HG03045 (cell line): ENCODE measurements around the gene HOXB3.

Experiments
- ATAC-seq: cut with Tn5 transposase; IDR thresholded peaks from one replicate; pipeline ENCODE4 v1.9.1; 2021; ENCODE audit warnings: mild to moderate bottlenecking, moderate library complexity; ENCODE audit not compliant: unreplicated experiment

HOXB3 gene

GRCh38 chr17:48600244-48601098 is 10.4 kb upstream of the HOXB3 start:
- no peak for ATAC-seq

DNA sequence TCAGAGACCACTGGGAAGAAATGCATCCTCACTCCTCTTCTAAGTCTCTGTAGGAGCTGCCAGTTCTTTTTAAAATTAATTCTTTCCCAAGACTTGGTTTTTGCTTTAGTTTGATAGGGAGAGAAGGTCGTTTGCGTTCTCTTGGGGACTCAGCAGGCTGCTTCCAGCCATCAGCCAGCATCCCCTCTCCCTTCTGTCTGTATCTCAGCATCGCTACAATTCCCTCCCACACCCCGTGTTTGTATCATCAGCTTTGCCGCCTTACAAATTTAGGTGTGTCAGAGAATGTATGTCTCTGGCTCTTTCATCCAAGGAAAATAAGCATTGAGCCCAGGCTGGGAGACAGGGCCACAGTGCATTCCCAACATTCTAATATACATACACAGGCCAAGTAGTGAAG is 9.3 kb upstream of the HOXB3 start:
- no peak for ATAC-seq

- ATAC-seq = no peak
Observed at GRCh38 chr17:48598736-48599135, 8.7 kb upstream of the HOXB3 start.

DNA sequence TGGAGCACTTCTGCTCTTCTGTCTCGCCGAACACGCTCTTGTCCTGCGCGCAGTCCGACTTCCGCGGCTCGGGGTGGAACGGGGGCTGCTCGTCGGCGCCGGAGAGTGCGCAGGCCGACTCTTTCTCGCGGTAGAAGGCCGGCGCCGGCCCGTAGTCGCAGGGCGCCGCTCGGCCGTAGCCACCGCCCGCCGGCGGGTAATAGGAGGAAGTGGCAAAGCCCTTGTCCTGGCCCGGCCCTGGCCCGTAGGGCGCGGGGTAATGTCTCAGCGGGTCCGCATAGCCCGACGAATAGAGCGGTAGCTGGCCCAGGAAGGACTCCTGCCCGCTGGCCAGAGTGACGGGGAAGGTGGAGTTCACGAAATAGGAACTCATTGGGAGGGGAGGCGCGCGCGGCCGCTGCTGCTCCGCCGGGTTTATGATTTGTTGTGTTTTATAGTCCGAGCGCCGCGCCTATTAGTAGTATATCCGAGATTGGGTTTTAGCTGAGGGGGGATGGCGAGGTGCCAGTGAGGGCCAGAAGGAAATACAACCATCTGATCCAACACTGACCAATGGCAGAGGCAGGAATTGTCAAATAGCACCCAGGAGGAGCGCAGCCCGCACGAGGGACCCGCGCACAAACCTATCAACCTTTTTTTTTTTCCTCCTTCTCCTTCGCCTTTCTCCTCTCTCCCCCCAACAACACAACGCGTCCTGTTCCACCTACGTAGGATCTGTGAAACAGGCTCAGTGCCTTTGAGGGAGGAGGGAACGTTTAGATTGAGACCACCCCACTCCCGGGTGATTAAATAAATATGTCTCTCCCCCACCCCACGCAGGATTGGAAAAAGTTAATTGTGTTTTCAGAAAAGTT is 8.0 kb upstream of the HOXB3 start:
- ATAC-seq = no peak

- no peak for ATAC-seq
Observed at GRCh38 chr17:48597528-48597777, 7.4 kb upstream of the HOXB3 start.

DNA sequence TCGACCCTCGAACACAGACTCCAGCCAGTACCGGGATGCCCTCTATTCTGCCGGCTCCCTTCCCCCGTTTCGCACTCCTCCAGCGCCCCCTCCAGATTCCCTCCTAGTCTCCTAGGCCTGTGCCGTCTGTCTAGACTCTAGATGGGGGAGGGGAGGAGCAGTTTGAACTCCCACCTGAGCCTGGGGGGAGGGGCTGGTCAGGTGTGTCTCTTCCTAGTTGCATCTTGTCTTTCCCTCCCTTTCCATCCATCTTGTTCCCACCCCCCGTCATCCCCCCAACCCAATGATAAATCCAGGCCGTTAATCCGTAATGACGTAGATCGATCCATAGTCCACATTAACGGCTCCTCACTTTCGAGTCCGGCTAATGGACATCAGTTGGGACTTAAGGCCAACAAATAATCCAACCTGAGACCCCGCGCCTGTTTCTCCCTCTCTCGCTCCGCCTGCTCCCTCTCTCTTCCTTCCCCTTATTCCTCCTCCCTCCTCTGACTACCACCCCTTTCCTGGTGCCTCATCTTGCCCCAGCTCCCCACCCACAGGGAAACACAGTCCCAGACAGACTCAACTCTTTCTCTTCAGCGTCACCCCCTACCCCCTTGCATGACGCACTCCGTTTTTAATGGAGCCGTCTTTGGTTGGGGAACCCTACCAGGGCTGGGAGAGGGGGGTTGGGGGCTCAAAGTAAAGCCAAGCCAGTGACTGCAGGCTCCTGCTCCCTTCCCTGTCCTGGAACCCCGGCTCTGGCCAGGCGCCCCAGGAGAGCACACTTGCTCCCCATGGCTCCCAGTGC is 6.9 kb upstream of the HOXB3 start:
- ATAC-seq = no peak

DNA sequence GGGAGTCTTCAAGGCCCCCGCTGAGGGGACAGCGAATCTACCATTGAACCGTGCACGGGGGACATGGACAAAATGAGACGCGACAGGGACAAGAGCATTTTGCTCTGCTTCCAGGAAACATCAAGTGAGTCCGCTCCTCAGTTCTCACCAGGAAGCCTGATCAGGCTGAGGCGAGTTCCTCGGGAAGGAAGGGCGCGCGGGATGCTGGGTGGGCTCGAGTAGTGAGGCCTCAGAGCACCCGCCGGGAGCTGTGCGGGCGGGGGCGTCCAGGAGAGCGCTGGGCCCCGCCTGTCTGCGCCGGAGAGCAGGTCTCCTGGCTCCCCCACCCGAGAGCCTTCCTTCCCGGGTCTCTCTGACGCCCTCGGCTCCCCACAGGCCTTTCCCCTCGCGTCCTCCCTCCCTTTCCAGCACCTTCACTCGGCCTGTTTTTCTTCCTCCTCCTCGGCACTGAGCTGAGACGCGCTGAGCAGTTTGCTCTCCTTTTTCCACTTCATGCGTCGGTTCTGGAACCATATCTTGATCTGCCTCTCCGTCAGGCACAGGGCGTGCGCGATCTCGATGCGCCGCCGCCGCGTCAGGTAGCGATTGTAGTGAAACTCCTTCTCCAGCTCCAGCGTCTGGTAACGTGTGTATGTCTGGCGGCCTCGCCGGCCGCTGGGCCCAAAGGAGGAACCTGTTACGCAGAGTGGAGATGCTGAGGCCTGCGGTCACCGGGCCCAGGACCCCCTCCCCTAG is 6.1 kb upstream of the HOXB3 start:
- no peak for ATAC-seq

DNA sequence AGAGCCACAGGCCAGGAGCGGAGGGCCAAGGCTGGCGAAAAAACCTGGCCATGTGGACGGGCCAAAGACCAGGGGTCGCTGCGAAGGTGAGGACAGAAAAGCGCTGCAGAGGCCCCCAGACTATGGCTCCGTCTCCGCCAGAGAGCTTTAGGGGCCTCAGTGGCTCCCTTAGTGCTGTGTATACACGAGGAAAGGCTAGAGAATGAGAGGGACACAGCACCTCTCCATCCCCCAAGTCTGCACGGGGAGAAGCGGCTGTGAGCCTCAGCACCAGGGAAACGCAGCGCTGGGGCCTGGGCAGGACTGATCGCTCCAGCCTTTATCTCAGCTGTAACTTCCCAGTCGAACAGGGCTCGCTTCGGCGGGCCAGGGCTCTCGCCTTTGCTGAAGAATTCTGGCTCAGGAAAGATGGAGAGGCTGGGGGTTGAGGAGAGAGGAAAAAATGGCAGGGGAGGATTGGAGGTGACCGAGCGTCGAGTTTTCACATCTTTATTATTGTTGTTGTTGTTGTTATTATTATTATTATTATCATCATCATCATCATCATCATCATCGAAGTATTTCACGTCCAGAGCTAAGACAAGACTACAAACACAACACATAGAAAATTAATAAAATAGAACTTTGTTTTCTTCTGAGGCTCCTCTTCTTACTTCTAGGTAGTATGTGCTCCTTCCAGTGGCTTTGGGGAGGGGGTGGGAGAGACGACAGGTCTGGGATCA is 5.4 kb upstream of the HOXB3 start:
- no peak for ATAC-seq

GRCh38 chr17:48594538-48595277 is 4.7 kb upstream of the HOXB3 start:
- ATAC-seq = no peak

- no peak for ATAC-seq
Observed at GRCh38 chr17:48593840-48594537, 3.9 kb upstream of the HOXB3 start.

DNA sequence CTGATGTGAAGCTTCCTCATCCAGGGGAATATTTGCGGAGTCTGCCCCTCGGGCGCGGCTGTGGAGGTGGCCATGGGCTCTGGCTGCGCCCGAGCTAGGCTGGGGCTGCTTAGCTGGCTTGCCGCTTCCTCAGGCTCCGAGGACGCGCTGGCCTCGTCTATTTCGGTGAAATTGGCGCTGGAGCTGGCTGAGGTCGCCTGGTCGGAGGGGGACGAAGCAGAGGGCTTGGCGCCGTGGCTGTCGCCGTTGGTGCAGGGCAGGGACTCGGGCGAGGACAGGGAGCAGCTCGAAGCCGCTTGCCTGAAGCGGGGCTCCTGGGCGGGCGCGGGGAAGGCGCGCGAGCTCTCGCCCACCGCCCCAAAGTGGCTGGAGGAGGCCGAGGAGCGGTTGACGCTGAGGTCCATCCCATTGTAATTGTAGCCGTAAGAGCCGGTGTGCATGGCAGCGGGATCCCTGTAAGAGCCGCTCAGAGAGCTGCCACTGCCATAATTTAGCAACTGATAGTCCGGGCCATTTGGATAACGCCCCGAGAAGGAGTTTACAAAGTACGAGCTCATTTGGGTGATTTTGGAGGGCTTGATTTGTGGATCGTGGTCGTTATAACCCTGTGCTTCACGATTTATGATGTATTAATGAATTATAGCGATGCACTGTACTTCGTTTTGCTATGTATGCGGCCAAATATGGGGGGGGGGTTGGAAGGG is 3.2 kb upstream of the HOXB3 start, which contains the start of gene HOXB5:
Gene HOXB5 (minus strand): TSS at position 654 of the 704 bp plus-strand sequence. CDS start 97 bp downstream, at position 557.
- ATAC-seq = no peak

GRCh38 chr17:48592577-48592976 is 2.5 kb upstream of the HOXB3 start:
- ATAC-seq = no peak

GRCh38 chr17:48592057-48592514 is 2.0 kb upstream of the HOXB3 start:
- no peak for ATAC-seq

DNA sequence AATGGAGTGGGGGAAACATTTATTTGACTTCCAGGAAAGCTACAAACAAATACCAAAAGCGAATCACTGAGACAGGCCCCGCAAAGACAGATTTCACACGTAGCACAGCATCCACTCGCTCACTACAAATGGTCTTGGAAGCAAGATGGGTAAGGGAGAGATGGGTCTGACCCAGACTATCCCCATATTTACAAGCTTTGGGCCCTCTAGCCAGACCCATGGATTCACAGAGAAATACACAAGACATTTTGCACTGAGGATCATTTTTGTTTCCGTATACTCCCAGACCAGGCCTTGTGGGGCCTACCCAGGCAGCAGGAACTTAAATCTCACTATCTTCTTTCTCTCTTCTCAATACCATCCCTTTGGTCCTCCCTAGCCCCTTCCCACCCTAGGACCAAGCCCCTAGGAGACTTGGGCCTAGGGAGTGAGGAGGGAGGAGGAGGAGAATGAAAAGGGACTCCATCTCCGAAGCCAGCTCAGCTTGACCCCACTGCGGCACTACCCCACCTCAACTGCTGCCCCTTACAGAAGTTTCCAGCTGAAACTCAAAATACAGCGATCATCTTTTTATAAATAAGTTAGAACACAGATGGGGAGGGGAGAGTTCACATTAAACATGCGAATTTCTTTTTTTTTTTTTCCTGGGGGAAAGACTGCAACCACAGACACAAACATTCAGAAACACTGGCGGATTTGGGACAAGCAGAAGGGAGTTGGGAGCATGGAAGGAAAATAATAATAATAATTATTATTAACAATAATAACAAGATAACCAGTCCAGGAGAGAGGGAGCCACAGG is 1.4 kb upstream of the HOXB3 start:
- ATAC-seq = no peak

DNA sequence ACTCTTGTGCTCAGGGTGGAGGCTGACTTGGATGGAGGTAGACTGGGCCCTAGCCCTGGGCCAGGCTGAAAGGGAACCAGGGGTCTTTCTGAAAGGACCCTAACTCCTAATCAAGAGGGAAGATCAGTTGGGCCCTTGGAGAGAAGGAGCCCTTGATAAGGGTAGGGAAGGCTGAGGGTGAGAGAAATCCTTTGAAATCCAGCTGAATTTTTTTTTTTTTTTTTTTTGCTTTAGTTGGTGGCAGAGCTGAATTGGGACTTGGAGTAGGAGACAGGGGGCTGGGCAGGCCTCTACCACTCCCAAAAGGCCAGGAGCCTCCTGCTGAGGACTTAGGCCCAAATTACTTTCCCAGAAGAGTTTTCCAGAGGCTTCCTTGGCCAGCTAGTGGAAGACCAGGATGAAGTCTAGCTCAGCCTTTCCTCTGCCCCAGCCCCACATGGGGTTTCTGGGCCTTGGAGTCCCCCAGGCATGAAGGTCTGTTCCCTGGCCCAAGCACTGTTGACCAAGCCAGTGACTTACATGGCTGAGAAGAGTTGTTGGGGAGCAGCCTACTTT is 643 bp upstream of the HOXB3 start:
- no peak for ATAC-seq

DNA sequence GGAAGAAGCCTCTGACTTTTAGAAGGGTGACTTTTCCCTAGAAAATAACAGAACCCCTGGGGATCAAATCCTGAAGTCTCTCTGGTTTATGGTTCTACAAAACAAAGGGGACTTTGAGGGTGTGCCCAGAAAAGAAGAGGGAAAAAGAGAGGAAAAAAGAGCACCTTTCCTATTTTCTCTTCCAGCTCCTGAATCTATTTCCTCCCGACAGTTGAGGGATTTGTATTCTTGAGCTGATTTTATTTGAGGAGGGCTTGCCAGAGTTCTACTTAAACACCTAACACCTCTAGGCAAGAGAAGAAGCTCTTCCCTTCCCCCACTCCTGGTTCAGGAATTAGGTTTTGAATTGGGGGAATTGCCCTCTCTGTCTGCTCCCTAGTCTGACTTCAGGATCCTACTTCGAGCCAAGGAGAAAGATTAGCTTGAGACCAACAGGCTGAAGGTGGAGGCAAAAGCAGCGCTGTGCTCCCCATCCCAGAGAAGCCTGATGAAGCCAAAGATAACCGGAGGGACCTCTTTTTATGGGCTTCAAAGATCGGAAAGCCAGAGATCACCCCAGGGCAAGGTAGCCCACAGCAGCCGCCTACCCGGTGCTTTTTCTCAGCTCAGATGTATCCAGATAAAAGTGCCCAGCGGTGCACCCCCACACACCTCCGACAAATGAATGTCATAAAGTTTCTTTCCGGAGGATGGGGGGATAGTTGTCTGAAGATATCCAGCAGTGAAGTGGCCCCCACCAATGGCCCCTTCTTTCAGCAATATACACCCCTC is 796 bp downstream of the HOXB3 start:
- no peak for ATAC-seq
